HG03457 (cell line): Measurements from ENCODE around the gene HAS3.
"Not testable (repeated sequence)": the region's sequence is repeated elsewhere in the genome, so short reads cannot be mapped to it uniquely, and the experiment has no call there.

Experiments
- ATAC-seq: cut with Tn5 transposase; IDR thresholded peaks from one replicate; pipeline ENCODE4 v1.9.1; 2021; ENCODE audit warnings: moderate number of reproducible peaks; ENCODE audit not compliant: unreplicated experiment

HAS3 gene

DNA sequence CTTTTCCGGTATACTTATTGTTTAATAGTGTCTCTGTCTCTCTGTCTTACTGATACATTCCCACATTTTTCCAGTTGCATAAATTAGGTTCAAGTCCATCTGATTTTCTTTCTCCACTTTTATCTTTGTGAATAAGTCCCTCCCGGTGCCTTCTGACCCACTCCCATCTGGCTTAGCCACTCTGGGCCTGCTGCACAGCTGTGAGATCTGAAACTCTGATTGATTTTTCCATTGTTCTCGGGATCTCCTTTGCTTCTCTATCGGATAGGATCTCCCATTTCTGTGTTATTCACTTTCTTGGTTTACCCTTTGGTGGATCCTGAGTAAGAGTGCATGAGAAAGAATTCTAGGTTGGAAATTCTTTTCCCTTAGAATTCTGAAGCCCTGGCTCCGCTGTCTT lies 35.6 kb downstream of the HAS3 start:
- ATAC-seq: no peak

DNA sequence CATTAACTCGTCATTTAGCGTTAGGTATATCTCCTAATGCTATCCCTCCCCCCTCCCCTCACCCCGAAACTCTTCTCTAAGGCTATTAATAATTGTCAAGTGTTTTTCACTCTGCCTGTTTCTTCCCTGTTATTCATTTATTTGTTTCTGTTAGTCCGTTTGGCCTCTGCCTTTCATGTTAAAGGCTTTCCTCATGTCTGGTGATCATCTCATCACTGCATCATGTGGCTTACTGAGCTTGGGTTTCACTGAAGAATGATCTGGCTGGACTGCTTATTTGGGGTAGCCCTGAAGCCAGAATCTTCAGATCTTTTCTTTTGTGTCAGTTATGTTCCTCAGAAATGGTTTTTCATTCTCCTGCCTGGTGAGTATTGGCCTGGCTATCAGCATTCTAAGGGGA lies 36.5 kb downstream of the HAS3 start:
- no peak for ATAC-seq

DNA sequence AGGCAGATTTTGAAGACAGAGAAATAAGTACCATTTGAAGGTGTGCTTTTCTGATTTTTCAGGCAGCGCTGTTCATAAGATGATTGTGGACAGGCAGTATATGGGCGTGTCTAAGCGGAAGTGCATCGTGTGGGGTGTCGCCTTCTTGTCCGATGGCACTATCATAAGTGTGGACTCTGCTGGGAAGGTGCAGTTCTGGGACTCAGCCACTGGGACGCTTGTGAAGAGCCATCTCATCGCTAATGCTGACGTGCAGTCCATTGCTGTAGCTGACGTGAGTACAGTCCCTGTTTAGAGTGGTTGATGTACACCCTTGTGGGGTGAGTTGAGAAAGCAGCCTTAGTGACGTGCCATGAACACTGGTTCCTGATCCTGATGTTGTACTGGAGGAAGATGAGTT lies 37.7 kb downstream of the HAS3 start:
- ATAC-seq: no peak

DNA sequence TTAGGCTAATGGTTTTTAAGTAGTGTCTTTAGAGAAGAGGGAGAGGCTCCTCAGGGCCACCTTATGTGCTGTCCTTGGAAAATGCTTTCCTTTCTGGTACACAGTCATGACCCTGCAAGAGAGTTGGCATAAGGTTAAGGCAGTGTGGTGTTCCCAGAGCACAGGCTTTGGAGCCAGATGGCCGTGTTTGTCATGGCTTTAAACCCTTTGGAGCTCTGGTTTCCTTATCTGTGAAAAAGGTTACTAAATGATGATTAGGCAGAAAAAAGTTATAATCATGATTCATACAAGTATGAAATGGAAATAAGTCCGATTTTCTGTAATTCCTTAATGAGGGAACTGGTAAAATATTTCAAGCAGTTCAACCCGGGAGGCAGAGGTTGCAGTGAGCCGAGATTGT lies 40.2 kb downstream of the HAS3 start:
- ATAC-seq: no peak

DNA sequence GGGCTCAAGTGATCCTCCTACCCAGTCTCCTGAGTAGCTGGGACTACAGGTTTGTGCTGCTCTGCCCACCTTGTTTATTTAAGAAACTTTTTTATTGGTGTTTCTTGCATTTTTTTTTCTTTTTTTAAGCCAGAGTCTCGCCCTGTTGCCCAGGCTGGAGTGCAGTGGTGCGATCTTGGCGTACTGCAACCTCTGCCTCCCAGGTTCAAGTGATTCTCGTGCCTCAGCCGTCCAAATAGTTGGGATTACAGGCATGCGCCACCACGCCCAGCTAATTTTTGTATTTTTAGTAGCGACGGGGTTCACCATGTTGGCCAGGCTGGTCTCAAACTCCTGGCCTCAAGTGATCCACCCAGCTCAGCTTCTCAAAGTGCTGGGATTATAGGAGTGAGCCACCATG lies 44.2 kb downstream of the HAS3 start:
- not testable (repeated sequence) for ATAC-seq

DNA sequence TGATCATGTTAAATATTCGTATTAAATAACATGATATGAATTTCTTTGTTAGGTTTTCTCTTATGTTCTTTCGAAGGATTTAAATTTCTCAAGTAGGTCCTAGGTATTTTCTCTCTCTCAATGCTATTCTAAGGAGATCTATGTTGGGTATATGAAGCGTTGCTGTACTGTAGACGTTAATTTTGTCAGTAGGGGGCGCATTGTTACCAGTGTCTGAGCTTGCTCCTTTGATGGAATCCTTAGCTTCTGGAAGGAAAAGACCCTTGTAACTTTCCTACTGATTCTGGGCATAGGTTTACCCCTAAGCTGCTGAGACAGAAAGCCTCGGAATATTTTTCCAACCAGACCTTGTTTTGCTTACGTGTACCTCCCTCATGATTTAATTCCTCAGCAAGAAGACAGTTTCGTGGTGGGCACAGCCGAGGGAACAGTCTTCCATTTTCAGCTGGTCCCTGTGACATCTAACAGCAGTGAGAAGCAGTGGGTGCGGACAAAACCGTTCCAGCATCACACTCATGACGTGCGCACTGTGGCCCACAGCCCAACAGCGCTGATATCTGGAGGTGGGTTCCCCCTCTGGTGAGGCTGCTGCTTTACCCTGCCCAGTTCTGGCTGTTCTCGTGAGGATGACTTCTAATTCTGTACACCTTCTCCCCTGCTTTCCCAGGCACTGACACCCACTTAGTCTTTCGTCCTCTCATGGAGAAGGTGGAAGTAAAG lies 44.9 kb downstream of the HAS3 start:
- ATAC-seq: no peak

DNA sequence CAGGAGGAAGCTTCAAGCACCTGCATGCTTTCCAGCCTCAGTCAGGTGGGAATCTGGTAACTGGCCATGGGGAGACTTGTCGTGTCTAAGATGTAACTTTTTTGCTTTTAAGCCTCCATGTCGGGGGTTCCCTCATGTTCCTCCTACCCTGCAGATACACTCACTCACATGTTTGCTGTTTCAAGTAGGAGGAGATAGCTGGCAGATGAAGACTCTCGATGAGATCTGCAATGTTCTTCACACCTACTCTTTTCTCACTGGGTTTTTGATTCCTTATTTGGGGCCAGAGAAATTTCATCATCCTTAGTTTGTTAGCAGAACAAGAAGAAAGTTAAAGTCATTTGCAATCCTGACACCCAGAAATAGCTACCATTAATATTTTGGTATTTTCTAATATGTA lies 51.7 kb downstream of the HAS3 start:
- ATAC-seq: no peak

DNA sequence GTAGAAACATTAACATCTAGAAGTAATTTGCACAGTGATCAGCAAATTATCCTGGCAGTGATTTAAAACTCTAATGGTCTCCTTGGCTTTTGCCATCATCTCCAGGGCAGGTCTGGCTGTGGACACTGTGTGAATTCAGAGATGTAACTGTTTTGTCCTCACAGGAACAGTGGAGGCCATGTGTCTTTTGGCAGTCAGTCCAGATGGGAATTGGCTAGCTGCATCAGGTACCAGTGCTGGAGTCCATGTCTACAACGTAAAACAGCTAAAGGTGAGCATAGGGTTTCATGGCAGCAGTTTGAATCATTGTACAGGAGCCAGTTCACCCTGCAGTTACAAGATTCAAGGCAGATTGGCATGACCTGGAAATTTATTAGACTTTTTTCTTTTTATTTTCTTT lies 54.7 kb downstream of the HAS3 start:
- no peak for ATAC-seq

DNA sequence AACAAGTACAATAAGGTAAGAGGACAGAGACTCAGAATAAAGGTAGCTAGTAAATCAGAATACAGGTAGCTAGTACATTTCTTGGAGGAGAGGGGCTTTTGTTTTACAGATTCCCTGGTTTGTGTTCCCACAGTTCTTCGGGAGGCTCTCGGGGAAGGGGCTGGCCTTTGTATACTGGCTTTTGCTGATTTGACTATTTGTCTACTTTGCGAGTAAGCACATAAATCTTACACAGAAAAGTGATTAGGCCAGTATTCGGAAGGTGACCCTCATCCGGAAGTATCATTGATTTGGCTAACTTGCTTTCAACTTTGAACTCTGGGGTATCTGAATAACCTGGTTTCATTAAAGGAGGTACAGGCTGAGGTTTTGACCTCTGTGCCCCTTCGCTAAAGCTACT lies 60.1 kb downstream of the HAS3 start:
- ATAC-seq: no peak

DNA sequence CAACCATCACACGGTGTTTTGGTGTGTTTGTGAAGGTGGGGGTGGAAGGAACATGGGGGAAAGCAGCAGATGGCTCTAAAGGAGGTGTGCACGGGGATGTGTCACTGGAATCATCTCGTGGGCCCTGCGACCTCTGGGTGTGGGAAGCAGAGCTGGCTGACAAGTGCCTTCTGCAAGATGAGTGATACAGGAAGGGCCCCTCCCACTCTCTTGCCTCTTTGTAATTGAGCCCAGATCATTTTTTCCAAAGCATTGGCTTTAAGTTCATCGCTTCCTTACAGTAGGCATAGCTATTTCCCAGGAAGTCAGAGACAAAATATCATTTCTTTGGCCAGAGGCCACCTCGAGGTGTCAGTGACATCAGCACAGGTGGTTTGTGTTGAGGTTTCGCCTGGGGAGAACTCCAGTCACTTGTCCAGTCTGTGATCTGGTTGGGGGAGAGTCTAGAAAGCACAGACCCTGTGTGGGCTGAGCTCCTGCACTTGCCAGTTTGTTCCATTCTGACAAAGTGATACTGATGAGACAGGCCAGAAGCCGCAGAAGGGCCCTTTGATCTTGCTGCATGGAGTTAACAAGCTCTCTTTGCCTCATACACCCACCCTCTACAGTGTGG lies 60.9 kb downstream of the HAS3 start:
- ATAC-seq: no peak

DNA sequence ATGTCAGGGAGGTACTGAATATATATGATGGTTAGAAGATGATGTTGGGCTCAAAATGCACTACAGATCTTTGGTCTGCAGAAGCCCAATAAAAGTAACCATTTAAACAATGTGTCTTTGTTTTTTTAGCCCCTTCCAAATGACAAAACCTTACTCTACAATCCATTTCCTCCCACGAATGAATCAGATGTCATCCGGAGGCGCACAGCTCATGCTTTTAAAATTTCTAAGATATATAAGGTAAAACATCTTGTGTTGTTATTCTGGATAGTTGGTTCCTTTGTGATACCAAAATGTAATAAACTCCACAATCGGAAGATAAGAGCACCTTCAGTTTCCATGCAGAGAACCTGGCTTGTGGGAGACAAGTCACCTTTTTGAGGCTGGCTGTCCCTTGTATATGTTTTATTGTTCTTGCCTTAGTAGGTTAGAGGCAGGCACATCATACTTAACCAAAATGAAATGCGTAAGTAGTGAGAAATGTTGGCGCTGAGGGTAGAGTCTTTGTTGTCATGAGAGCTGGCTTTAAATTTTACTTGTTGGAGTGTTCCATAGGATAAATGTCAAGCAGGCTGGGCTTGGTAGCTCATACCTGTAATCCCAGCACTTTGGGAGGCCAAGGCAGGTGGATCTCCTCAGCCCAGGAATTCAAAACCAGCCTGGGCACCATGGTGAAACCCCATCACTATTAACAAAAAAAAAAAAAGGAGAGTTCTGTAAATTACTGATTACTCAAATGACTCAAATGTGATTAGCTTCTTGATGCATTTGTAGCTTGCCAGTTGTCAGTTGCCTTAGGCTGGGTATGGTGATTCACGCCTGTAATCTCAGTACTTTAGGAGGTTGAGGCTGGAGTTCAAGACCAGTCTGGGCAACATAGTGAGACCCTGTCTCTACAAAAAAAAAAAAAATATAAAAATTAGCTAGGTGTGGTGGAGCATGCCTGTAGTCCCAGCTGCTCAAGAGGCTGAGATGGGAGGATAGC lies 61.8 kb downstream of the HAS3 start:
- no peak for ATAC-seq
